GM12801 (cell line): ENCODE measurements around the gene ELOVL1.

Experiments
- CTCF ChIP-seq: IDR thresholded peaks from one replicate; pipeline ENCODE4 v1.5.1; 2011; ENCODE audit warnings: control low read depth; ENCODE audit not compliant: insufficient read length; ENCODE audit errors: extremely low read depth

The ELOVL1 gene

GRCh38 chr1:43327549-43328292, 40.1 kb downstream of the ELOVL1 start:
- TF ChIP-seq CTCF: no peak

DNA sequence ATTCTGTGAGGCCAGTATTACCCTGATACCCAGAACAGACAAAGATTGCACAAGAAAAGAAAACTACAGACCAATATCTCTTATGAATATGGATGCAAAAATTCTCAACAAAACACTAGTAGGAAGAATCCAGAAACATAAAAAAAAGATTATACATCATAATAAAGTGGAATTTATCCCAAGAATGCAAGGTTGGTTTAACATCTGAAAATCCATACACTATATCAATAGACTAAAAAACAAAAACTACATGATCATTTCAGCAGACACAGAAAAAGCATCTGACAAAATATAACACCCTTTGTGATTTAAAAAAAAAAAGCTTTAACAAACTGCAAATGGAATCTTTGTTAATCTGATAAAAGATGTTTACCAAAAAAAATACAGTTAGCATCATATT, 42.4 kb downstream of the ELOVL1 start:
- TF ChIP-seq CTCF: no peak

- no peak for TF ChIP-seq CTCF
These were observed 43.0 kb downstream of the ELOVL1 start for GRCh38 chr1:43324810-43325209.

DNA sequence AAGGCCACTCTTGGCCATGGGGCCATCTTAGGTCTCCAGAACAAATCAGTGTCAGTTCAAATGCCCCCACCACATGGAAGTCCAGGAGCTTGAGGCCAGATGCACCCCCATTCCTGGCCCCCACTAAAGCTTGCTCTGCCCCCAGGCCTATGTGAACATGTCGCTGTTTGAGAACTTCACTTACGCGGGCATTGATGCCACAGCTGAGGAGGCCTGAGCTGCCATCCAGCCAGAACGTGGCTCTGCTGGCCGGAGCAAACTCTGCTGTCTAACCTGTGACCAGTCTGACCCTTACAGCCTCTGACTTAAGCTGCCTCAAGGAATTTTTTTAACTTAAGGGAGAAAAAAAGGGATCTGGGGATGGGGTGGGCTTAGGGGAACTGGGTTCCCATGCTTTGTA, 45.3 kb downstream of the ELOVL1 start:
- no peak for TF ChIP-seq CTCF

- no peak for TF ChIP-seq CTCF
These were observed 46.4 kb downstream of the ELOVL1 start for GRCh38 chr1:43321331-43321891.

- TF ChIP-seq CTCF: no peak
These were observed 48.0 kb downstream of the ELOVL1 start for GRCh38 chr1:43319766-43320165.

- no peak for TF ChIP-seq CTCF
These were observed 48.5 kb downstream of the ELOVL1 start for GRCh38 chr1:43319288-43319687.
